IPS-NIHi7 (cell line): ENCODE measurements around the gene REG3A.
A peak's percentile ranks its signal among the peaks of the same experiment; 100 is the strongest.

Experiments used
- DNase-seq: peaks from one replicate; pipeline ENCODE4 v3.0.0; 2012; ENCODE audit warnings: mixed read lengths; ENCODE audit errors: extremely low spot score

Gene REG3A

GRCh38 chr2:79159653-79160052 lies at the start of gene REG3A:
TSS of gene REG3A (minus strand) at chr2:79159753. CDS start at chr2:79159405, 348 bp downstream.
- no peak for DNase-seq

- no peak for DNase-seq
These were observed 41.2 kb upstream of the REG3A start for GRCh38 chr2:79200762-79201161.

GRCh38 chr2:79191816-79192215 lies 32.3 kb upstream of the REG3A start:
- no peak for DNase-seq

GRCh38 chr2:79191081-79191480 lies 31.5 kb upstream of the REG3A start:
- DNase-seq: no peak

- peak; percentile 17 for DNase-seq
These were observed 29.9 kb upstream of the REG3A start for GRCh38 chr2:79189465-79189864.

- DNase-seq: no peak
These were observed 22.1 kb upstream of the REG3A start for GRCh38 chr2:79181617-79182016.

- DNase-seq: no peak
These were observed 20.5 kb upstream of the REG3A start for GRCh38 chr2:79180092-79180491.

- no peak for DNase-seq
These were observed 19.5 kb upstream of the REG3A start for GRCh38 chr2:79179036-79179435.

GRCh38 chr2:79178076-79178674 lies 18.6 kb upstream of the REG3A start:
- DNase-seq: no peak

- DNase-seq: no peak
These were observed 11.9 kb upstream of the REG3A start for GRCh38 chr2:79171348-79171958.

- DNase-seq: no peak
These were observed 3.2 kb upstream of the REG3A start for GRCh38 chr2:79162801-79163200.

- DNase-seq: no peak
These were observed 2.6 kb upstream of the REG3A start for GRCh38 chr2:79162132-79162531.

- DNase-seq: no peak
These were observed 523 bp downstream of the REG3A start for GRCh38 chr2:79159030-79159429.

- DNase-seq: no peak
These were observed 3.6 kb downstream of the REG3A start for GRCh38 chr2:79155826-79156476.

- no peak for DNase-seq
These were observed 20.1 kb downstream of the REG3A start for GRCh38 chr2:79139423-79139822.

GRCh38 chr2:79138385-79138784 lies 21.2 kb downstream of the REG3A start:
- no peak for DNase-seq

- no peak for DNase-seq
These were observed 27.9 kb downstream of the REG3A start for GRCh38 chr2:79131687-79132086.

- no peak for DNase-seq
These were observed 29.7 kb downstream of the REG3A start for GRCh38 chr2:79129804-79130203.

- no peak for DNase-seq
These were observed 30.3 kb downstream of the REG3A start for GRCh38 chr2:79129260-79129659.

GRCh38 chr2:79128406-79128805 lies 31.1 kb downstream of the REG3A start:
- no peak for DNase-seq

GRCh38 chr2:79125721-79125985 lies 33.9 kb downstream of the REG3A start:
- no peak for DNase-seq

GRCh38 chr2:79124907-79125720 lies 34.4 kb downstream of the REG3A start:
- no peak for DNase-seq

- no peak for DNase-seq
These were observed 36.9 kb downstream of the REG3A start for GRCh38 chr2:79122676-79123075.
